ENCODE measurements around the gene SYNPO2L.

DNA sequence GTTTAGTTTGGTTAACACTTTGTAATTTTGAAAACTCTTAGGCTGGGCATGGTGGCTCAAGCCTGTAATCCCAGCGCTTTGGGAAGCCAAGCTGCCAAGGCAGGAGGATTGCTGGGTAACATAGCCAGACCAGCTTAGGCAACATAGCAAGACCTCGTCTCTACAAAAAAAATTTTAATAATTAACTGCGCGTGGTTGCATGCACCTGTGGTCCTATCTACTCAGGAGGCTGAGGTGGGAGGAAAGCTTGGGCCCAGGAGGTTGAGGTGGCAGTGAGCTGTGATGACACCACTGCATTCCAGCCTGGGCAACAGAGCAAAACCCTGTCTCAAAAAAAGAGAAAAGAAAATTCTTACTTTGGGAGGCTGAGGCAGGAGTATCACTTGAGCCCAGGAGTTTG, 32.8 kb downstream of the SYNPO2L start:
- TF ChIP-seq, protein P1, sequence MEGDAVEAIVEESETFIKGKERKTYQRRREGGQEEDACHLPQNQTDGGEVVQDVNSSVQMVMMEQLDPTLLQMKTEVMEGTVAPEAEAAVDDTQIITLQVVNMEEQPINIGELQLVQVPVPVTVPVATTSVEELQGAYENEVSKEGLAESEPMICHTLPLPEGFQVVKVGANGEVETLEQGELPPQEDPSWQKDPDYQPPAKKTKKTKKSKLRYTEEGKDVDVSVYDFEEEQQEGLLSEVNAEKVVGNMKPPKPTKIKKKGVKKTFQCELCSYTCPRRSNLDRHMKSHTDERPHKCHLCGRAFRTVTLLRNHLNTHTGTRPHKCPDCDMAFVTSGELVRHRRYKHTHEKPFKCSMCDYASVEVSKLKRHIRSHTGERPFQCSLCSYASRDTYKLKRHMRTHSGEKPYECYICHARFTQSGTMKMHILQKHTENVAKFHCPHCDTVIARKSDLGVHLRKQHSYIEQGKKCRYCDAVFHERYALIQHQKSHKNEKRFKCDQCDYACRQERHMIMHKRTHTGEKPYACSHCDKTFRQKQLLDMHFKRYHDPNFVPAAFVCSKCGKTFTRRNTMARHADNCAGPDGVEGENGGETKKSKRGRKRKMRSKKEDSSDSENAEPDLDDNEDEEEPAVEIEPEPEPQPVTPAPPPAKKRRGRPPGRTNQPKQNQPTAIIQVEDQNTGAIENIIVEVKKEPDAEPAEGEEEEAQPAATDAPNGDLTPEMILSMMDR (IDR thresholded peaks at IDR 0.05; ENCODE audit: poor library complexity, severe bottlenecking): no peak
- TF ChIP-seq EZH2 (IDR thresholded peaks at IDR 0.05; ENCODE audit: borderline replicate concordance, insufficient read depth, low read length, poor library complexity, severe bottlenecking) (no peak), POLR2AphosphoS5 (IDR thresholded peaks at IDR 0.05) (no peak), EP300 (conservative IDR thresholded peaks at IDR 0.05; ENCODE audit: poor library complexity, severe bottlenecking) (no peak), RAD21 (conservative IDR thresholded peaks at IDR 0.05) (no peak), MXI1 (conservative IDR thresholded peaks at IDR 0.05; ENCODE audit: poor library complexity, severe bottlenecking) (no peak)
- TF ChIP-seq, protein P2, sequence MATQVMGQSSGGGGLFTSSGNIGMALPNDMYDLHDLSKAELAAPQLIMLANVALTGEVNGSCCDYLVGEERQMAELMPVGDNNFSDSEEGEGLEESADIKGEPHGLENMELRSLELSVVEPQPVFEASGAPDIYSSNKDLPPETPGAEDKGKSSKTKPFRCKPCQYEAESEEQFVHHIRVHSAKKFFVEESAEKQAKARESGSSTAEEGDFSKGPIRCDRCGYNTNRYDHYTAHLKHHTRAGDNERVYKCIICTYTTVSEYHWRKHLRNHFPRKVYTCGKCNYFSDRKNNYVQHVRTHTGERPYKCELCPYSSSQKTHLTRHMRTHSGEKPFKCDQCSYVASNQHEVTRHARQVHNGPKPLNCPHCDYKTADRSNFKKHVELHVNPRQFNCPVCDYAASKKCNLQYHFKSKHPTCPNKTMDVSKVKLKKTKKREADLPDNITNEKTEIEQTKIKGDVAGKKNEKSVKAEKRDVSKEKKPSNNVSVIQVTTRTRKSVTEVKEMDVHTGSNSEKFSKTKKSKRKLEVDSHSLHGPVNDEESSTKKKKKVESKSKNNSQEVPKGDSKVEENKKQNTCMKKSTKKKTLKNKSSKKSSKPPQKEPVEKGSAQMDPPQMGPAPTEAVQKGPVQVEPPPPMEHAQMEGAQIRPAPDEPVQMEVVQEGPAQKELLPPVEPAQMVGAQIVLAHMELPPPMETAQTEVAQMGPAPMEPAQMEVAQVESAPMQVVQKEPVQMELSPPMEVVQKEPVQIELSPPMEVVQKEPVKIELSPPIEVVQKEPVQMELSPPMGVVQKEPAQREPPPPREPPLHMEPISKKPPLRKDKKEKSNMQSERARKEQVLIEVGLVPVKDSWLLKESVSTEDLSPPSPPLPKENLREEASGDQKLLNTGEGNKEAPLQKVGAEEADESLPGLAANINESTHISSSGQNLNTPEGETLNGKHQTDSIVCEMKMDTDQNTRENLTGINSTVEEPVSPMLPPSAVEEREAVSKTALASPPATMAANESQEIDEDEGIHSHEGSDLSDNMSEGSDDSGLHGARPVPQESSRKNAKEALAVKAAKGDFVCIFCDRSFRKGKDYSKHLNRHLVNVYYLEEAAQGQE (IDR thresholded peaks at IDR 0.05; ENCODE audit: borderline replicate concordance): no peak
